Left colon (tissue), 2 donors: Measurements from ENCODE around the gene NKG7. TPM values are rescaled to one million over a fixed set of nuclear protein-coding genes. Genes with fewer than 3 reads are reported as not detected.

Experiments used
- ATAC-seq: fragments of 200-7000 bp; cut with Tn5 transposase; one replicate; pipeline ENCODE4 v1.9.1; 2020; ENCODE audit warnings: mild to moderate bottlenecking, moderate library complexity
- DNase-seq, 2 donors: peaks; one replicate each; pipeline ENCODE4 v3.0.0-alpha.2; 2020
- intact Hi-C, 2 donors: fragments of 100-400 bp; cut with DNase I in 1 of 2; cut with micrococcal nuclease in 1 of 2; formaldehyde crosslinking; loops; one replicate each; pipeline versions ENCODE4 v1.11.2 to v1.14.0; 2022; cut with DNase I, micrococcal nuclease
- total RNA-seq, 2 donors: library from RNA; stranded (reverse); fragmentation: NEBNext Ultra II Directional; extraction: Animal tissue kit (Norgen Biotek cat#: 25700); gene quantifications; one replicate each; pipeline ENCODE4 v1.2.1, GENCODE V29; 2021
- donor health status: DM: no; HTN: no; CAD: no.
- donor health status: DM: yes; HTN: yes; CAD: no.

Gene NKG7
- total RNA-seq, 2 donors from 2014 or later: 1.5 to 5.0 TPM

DNA sequence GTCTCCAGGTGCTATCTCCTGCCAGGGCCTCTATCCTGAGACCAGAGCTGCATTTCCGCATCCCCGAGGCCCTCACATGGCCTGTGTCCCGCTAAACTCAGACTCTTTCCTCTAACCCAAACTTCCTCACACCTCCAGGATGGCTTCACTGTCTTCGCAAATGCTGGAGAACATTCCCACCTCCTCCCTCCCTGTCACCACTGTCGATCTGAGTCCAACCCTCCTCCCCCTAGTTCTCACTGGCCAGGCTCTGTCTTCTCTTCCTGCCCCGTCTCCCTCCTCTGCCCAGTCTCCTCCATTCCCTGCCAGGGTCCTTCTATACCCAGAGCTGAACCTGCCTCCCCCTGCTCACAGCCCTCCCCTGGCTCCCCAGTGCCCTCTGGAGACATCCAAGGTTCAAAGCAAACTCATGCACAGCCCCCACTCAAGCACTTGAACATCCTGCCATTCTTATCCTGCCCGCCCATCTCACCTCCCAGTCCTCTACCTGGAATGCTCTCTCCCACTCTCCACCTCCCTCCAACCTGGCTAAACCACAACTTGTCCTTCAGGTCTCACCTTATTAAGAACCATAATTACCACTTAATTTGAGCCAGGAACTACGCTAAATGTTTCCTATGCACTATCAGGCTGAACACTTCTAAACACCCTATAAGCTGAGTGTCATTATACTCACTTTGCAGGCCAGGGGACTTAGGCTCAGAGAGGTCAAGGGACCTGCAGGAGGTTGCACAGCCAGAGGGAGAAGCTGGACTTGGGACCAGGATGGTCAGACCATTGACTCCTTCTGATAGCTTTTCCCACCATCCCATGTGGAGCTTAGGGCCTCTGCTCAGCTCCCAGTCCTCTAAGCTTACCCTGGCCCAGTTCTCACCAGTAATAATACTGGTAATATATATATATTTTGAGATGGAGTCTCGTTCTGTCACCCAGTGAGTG, 29.6 kb downstream of the NKG7 start:
- intact Hi-C loops: no loop called here
- no peak for DNase-seq
- ATAC-seq: no peak

DNA sequence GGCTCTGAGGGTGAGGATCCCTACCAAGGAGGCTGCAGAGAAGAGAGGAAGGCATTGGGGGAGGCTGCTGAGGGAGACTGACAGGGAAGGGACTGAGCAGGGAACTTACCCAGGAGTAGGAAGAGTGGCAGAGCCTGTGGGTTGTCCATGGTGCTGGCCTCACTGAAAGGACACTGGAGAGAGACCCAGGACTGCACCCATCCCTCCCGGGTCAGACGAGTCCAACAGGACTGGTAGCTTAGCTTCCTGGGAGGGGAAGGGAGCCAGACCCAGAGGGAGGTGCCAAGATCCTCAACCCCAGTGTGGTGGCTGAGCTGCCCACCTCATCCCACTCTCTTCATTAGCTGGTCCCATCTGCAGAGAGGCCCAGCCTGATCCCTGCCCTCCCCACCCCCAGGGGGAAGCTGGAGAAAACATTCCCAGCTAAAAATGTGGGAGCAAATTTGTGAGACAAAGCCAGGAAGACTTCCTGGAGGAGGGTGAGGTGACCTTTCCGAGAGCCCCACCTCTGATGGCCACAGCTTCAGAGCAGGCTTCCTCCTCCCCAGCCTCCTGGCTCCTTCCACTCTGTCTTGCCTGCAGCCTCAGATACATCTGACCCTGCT, 30.4 kb downstream of the NKG7 start, which contains the start of gene VSIG10L:
Gene VSIG10L, minus strand, starts transcription at position 164 of the 605 bp plus-strand sequence. Its CDS starts 15 bp downstream, at position 149.
- DNase-seq: no peak
- ATAC-seq: no peak
- intact Hi-C loops: no loop called here

DNA sequence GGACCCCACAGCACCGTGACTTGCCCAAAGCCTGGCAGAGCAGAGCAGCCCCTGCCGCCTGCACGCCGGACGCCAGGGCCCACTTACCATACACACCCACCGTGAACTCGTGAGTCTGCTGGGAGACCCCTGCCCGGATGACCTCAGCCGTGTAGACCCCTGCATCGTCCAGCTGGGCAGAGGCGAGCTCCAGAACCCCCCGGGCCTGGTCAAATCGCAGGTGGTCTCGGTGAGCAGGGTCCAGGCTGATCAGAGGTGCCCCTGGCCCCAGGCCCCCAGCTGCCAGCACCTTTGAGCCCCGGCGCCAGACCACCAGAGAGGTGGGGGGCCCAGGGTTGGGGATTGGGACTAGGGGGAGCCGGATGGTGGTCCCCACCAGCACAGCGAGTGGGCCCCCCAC, 31.4 kb downstream of the NKG7 start:
- no peak for DNase-seq
- ATAC-seq: no peak
- intact Hi-C loops: no loop called here

DNA sequence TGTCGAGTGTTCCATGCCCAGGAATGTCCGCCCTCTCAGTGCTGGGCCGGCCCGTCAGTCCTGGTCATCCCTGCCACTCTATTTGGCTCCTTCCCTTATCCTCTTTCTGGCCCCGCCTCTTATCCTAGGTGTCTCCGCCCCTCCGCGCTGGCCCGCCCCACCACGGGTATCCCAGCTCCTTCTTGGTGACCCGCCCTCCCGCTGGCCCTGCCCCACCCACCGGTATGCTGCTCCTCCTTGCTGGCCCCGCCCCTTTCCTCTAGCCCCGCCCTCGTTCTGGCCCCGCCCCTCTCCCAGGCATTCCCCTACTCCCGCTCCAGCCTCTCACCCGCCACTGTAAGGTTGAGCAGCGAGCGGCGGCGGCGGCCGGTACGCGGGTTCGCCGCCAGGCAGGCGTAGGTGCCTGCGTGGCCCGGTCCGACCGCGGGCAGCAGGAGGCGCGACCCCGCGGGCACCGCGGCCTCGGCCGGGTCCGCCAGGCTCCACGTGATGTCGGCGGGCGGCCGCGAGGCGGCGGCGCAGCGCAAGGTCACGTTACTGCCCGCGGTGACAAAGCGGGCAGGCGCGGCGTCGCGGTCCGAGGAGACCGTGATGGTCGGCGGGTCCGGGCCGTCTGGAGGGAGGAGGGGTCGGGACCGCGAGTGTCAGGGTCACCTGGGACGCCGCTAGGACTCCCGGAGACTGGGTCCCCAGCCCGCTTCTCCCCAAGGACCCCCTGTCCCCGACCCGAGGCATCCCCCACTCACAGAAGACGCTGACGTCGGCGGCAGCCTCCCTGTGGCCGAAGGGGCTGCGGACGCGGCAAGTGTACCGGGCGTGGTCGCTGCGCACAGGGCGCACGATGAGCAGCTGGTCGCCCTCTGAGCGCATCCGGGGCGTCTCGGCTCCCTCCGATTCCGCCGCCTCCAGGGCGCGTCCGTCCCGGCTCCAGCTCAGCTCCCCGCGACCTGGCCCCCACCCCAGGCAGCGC, 32.5 kb downstream of the NKG7 start:
- DNase-seq: peak; percentile 99 to 100
- intact Hi-C loops: loop anchor here in 1 of 2 donors (5.0 kb wide), 1 partner anchor 107 kb away; no protein-coding TSS in a partner anchor
- ATAC-seq: peak; percentile 94

DNA sequence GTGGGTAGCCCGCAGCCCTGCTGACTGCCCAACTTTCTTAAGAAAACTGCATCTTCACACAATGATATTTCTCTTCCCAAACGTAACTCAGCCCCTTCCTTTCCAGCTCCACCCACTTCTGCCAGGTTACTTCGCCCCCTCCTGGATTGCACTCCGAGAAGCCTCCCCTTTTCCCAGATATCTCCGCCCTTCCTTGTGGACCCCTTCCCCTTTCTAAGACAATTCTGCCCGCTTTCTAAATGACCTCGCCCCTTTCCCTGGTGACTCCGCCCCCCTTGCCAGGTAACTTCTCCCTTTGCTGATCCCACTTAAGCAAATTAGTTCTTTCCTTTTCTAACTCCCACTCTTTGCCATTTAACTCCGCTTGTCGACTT, 33.2 kb downstream of the NKG7 start:
- DNase-seq (no peak), ATAC-seq (peak; percentile 1)
- intact Hi-C loops: loop anchor here in 1 of 2 donors (5.0 kb wide), 1 partner anchor 108 kb away; no protein-coding TSS in a partner anchor

DNA sequence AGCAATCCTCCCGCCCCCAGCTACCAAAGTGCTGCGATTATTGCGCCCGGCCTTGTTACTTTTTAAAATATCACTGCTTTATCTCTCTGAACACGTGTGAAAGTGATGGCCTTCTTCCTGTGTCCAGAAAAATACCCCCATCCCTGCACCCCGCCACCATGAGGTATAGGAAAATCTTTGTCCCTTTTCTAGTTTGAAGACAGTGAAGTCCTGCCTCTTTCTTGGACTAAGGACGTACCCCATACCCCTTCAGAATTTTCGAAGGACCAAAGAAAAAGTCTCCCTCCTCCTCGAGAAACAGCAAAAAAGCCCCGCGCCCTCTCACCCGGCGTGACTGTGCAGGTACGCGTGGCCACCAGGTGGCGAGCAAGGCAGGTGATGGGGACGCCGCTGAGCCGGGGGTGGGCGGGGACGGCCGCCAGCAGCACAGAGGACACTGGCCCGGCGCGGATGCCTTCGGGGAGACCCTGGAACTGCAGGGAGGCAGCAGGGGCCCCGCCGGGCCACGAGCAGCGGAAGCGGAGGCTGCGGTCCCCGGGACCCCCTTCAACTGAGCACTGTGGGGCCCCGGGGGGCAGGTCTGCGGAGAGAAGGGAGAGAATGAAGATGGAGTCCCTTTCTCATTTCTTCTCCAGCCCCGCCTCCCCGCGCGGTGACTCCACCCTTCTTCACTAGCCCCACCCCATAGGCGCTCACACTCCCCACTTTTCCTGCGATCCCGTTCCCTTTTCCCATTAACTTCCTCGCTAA, 33.7 kb downstream of the NKG7 start:
- peak; percentile 75 for ATAC-seq
- intact Hi-C loops: loop anchor here in 1 of 2 donors (5.0 kb wide), 1 partner anchor 109 kb away; no protein-coding TSS in a partner anchor

DNA sequence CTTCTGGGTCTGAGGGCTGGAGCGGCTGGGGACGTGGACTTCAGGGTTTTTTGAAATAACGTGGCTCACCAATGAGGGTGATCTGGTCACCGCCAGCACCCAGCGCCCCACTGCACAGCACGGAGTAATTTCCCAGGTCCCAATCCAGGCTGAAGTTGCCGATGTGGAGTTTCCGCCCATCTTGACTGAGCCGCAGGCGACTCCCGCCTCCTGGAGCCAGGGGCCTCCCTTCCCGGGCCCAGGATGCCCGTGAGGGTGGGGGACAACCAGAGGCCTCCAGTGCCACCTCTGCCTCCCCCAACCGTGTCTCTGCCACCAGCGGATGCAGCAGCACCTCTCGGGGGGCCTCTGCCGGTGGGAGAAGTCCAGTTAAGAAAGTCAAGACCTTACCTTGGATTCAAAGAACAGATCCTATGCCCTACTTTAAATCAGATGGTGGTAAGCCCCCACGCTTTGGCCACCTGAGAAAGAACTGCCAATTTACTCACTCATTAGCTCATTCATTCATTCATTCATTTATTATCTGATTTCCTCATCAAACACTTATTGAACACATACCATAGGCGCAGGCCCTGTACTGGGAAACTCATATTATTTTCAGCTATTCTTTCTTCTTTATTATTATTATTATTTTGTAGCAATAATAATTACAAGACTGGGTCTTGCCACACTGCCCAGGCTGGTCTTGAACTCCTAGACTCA, 34.4 kb downstream of the NKG7 start:
- intact Hi-C loops: loop anchor here in 1 of 2 donors (5.0 kb wide), 1 partner anchor 109 kb away; no protein-coding TSS in a partner anchor
- ATAC-seq (no peak), DNase-seq (no peak)

More for the DNA sequence above, 33.7 kb downstream of the NKG7 start:
- DNase-seq: peak; percentile 85 to 94

DNA sequence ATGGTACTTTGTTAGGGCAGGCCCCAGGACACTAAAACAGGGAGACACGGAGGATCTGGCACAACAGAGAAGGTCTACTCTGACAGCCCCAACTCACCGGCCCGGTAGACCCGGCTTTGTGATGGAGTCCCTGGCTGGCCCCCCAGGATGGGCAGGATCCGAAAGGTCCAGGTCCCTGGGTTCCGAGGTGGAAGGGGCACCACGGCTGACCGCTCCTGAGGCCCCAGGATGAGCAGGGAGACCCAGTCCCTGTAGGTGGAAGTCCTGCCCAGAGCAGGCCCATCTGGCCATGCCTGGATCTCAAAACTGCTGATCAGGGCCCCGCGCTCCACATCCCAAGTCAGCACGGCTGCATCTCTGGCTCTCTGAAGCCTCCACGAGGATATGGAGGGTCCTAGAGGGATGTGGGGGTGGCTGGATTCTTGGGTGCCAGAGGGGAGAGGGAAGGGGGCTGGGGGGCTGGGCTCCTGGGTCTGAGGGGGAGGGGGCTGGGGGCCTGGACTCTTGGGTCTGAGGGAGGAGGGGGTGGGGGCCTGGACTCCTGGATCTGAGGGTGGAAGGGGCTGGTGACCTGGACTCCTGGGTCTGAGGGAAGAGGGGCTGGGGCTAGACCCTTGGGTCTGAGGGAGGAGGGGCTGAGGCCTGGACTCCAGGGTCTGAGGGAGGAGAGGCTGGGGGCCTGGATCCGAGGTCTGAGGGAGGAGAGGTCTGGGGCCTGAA, 35.2 kb downstream of the NKG7 start:
- intact Hi-C loops: loop anchor here in 1 of 2 donors (5.0 kb wide), 1 partner anchor 110 kb away; no protein-coding TSS in a partner anchor
- no peak for DNase-seq
- ATAC-seq: no peak

DNA sequence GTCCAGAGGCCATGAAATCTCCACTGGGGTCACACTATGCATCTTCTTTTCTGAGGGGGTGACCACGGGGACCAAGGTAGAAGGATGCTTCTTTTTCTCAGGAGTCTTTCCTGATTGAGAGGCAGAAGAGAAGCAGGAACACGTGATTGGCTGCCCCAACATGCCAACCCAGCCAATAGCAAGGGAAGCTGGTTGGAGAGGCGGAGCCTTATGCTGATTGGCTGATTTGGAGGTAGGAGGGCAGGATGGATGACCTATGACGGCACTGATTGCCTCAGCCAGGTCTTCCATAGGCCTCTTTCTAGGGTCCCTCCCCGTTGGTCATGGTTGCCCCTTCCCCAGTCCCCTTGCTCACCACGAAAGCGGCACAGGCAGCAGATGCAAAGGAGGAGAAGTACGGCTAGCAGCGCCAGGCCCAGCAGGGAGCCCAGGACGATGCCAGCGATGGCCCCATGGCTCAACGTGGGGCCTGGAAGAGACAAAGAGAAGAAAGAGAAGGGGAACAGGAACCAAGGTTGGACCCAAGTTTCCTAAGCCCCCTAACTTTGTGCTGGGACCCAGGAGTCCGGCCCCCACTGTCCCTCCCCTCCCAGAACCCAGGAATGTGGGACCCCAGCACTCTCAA, 38.5 kb downstream of the NKG7 start:
- DNase-seq (no peak), ATAC-seq (no peak)
- intact Hi-C loops: no loop called here

DNA sequence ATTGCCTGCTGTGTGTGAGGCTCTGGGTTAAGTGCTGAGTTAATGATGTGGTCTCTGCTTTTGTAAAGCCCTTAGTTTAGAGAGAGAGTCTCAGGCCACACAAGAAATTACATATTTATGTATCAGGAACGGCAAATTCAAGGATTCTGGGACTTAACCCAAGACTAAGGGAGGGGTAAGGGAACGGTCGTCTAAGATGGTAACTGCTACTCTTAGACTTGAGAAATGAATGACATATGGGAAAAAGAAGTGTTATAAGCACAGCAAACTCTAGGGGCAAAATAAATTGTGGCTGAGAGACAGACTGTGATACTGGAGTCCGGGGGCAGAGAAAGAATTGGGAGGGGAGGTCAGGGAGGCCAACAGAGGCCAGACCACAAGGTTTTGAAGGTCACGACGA, 40.7 kb downstream of the NKG7 start:
- intact Hi-C loops: no loop called here
- DNase-seq (no peak), ATAC-seq (no peak)

DNA sequence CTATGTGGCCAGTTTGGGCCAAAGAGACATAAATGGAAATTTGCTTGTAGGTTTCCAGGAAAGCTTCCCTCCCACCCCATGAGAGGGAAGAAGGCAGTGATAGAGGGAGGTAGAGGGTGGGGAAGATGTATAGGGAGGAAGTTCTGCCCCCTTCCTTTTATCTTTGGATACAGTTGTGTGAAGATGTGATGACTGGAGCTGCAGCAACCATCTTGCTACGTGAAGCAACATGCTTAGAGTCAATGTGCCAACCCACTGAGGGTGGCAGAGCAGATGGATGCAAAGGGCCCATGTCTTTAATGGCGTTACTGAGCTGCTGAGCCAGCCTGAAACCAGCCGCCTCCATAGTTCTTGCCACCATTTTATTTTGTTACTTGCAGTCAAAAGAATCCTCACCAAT, 41.3 kb downstream of the NKG7 start:
- intact Hi-C loops: no loop called here
- DNase-seq: no peak
- no peak for ATAC-seq

DNA sequence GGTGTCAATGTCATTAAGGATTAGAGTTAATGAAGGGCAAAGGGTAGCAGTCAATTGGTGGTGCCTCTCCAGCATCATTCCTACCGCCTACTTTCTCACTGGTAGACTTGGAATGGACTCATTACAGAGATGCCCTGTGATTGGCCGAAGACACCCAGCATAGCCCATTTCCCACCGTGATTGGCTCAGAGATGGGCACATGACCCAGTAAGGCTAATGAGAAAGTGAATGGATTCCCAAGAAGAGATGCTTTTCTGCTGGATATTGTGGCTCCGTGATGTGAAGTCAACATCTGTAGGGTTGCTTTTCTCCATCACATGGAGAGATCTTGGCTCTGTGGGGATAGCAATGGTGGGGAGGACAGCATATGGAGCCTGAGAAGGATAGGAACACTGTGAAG, 42.1 kb downstream of the NKG7 start:
- intact Hi-C loops: no loop called here
- DNase-seq (no peak), ATAC-seq (no peak)

DNA sequence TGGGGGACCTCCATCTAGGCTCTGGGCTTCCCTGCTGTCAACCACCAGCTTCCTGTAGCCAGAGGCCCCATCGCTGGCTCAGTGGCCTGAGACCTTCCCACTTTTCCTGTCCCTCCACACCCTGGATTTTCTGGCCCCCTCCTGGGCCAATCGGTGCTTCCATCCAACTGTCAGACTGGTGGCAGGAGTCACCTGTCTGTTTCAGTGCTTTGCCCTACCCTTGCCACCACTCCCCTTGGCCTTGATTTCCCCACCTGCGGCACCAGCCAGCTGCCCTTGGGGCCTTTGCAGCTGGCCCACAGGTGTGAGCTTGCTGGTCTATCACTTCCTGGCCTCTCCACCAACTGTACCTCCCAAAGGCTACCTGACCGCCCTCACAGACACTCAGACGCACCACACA, 43.0 kb downstream of the NKG7 start:
- ATAC-seq (no peak), DNase-seq (no peak)
- intact Hi-C loops: loop anchor here in 1 of 2 donors (10.0 kb wide), 1 partner anchor 85 kb away; the partner anchor contains the start of gene SIGLEC10

DNA sequence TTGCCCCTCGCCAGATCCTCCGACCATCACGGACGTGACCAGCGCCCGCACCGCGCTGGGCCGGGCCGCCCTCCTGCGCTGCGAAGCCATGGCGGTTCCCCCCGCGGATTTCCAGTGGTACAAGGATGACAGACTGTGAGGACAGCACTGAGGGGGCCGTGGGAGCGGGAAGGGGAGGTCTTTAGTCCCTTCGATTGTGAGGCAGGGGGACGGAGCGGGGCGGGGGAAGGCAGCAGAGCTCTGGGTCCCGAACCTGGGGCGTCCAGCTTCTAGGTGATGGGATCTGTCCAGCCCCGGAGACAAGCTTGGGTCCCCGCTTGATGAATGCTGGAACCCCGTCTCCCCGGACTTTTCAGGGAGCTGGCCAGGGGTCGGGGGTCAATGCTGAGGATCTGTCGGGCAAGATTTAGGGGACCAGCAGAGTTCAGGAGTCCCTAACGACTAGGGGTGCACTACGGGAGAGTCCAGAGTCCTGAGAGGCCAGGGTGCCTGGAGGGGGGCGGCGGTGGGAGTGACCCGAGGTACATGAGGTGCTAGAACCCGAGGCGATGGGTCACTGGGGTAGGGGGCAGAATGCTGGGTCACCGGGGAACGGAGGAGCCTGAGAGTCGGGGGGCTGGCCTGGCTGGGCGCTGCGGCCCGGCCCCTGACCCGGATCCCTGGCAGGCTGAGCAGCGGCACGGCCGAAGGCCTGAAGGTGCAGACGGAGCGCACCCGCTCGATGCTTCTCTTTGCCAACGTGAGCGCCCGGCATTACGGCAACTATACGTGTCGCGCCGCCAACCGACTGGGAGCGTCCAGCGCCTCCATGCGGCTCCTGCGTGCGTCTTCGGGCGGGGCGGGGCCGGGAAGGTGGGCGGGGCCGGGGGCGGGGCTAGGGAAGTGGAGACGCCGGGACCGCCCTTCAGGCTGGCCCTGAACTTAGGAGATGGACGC, 45.1 kb downstream of the NKG7 start:
- intact Hi-C loops: loop anchor here in 1 of 2 donors (10.0 kb wide), 1 partner anchor 87 kb away; the partner anchor contains the start of gene SIGLEC10
- peak; percentile 86 for ATAC-seq
- DNase-seq: peak in 1 of 2 donors; percentile 55
